GM10847 (cell line): ENCODE data around the gene CENPB.

Experiments used
- POLR2A ChIP-seq: IDR thresholded peaks from 2 replicates; pipeline ENCODE4 v1.6.1; 2011; ENCODE audit not compliant: insufficient read length; ENCODE audit errors: extremely low read depth

Gene CENPB

GRCh38 chr20:3783511-3784195 lies 2.9 kb downstream of the CENPB start:
- TF ChIP-seq POLR2A: no peak

DNA sequence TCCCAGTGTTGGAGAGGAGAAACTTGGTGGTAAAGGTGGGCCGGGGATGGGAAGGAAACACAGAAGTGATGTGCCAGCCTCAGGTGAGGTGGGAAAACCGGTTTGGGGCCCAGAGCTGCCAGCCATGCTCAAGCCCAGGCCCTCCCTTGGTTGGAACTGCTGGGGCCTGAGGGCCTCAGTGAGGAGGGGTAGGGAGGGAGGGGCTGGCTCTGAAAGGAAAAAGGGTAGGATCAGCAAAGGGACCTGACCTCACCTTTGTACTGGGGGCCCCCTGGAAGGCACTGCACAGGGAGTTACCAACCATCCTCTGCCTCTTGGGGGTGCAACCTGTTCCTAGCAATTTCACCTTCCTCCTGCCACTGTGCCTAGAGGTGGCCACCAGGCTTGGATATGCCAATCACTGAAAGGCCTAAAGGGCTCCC lies 3.5 kb downstream of the CENPB start:
- no peak for TF ChIP-seq POLR2A

DNA sequence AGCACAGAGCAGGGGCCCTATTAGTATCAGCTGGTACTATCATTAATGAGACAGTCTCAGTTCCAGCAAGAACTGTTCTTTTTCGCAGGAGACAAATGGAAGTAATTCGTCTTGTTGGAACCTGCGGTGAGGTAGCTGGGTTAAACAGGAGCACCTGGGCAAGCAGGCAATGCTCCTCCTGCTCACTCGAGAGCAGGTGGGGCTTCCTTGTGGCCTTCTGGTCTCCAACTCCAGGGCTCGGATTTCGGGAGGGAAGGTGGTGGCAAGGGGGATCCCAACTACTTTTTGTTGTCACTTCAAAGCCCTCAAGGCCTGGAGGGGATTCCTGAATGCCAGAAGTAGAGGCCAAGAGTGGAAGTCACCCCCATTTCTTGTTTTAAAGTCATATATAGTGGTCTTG lies 3.9 kb downstream of the CENPB start:
- no peak for TF ChIP-seq POLR2A

- no peak for TF ChIP-seq POLR2A
Observed at GRCh38 chr20:3781153-3781910, 5.2 kb downstream of the CENPB start, which contains the start of gene SPEF1. Gene SPEF1, minus strand, starts transcription at chr20:3781448. Its CDS starts 161 bp downstream, at chr20:3781287.

GRCh38 chr20:3778976-3779375 lies 7.6 kb downstream of the CENPB start:
- TF ChIP-seq POLR2A: no peak

GRCh38 chr20:3777716-3778629 lies 8.6 kb downstream of the CENPB start:
- TF ChIP-seq POLR2A: no peak

DNA sequence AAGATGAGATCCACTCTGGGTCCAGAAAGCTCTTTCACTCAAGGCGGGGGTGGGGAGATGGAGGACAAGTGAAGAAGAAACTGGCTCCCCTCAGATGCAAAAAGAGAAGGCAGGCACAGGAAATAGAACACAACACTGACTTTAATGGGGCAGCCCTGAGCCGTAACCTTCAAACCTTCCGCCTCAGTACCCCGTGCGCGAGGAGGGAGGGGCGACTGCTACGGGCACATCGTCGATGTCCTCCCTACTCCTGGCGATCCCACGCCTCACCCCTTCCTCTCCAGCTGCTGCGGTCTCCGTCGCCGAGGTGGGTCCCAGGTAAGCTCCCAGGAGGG lies 9.2 kb downstream of the CENPB start:
- no peak for TF ChIP-seq POLR2A

GRCh38 chr20:3775457-3776108 lies 11.0 kb downstream of the CENPB start:
- no peak for TF ChIP-seq POLR2A

DNA sequence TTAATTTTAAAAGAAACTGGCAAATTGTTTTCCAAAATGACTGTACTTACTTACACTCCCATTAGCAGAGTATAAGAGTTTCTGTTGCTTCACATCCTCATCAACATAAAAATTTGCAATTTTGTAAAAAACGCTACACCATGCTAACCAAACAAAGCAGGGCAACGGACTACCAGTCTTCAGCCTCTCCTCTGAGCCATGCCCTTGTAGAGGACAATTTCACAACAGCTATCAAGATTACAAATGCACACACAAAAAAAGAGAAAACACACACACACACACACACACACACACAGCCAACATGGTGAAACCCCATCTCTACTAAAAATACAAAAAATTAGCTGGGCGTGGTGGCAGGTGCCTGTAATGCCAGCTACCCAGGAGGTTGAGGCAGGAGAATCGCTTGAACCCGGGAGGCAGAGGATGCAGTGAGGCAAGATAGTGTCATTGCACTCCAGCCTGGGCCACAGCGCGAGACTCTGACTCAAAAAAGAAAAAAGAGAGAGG lies 14.9 kb downstream of the CENPB start:
- TF ChIP-seq POLR2A: no peak

DNA sequence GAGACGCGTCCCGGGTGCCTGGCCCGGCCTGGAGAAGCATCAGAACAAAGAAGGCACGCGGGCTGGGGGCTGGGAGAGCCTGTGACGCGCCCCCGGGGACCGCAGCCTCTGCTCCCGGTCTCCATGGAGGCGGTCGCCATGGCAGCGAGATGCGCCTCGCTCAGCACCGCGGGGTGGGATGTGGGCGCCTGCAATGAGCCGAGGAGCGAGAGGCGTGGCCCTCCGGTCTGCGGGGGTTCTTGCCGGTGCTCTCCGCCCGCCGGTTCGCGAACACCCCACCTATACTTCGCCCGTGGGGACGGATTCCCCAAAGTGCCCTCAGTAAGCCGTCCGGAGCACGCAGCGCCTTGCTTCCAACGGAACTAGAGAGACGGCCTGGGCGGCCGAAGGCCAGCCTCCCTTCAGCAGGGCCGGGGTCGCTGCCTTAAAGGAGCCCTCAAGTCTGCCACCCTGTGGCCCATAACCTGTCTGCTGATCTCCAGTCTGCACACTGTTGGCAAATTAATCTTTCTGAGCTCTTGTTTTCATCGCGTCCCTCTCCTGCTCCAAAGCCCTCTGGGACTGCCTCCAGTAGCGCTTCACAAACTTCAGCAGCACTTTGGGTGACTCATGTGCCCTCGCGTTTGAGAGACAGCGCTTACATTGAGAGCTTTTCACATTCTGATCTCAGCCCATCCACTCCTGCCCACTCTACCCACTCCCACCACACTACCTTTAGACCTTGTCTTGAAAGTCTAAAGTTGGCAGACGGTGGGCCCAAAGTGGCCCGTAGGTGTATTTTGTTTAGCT lies 18.0 kb downstream of the CENPB start:
- TF ChIP-seq POLR2A: no peak

GRCh38 chr20:3767427-3768341 lies 18.9 kb downstream of the CENPB start, which contains the start of gene ADISSP:
Gene ADISSP, minus strand, starts transcription at chr20:3767753. Its CDS starts 7,653 bp downstream, at chr20:3760100.
- TF ChIP-seq POLR2A: peak; percentile 22

- no peak for TF ChIP-seq POLR2A
Observed at GRCh38 chr20:3767110-3767426, 19.5 kb downstream of the CENPB start.

- no peak for TF ChIP-seq POLR2A
Observed at GRCh38 chr20:3766422-3767109, 20.0 kb downstream of the CENPB start.
